Astrocyte of the spinal cord (primary cell): Measurements from ENCODE around the gene GRID1.

ENCODE experiments used
- DNase-seq: peaks from one replicate; pipeline ENCODE4 v3.0.0; 2011; ENCODE audit warnings: low read depth, low spot score
- H3K4me3 ChIP-seq: 2 replicates; pipeline ENCODE4 v1.5.1; 2011; ENCODE audit warnings: low read depth, mild to moderate bottlenecking, low read length, moderate library complexity
- in situ Hi-C: cut with HindIII; loops from 2 replicates; pipeline ENCODE4 v1.10.0; 2017; ENCODE audit warnings: low sequenced_read_pairs
- TF ChIP-seq, protein P1 (sequence below): IDR thresholded peaks from 2 replicates; pipeline ENCODE4 v1.5.1; 2012; ENCODE audit warnings: low read depth, mild to moderate bottlenecking, low read length, inconsistent platforms

Gene GRID1

GRCh38 chr10:85927952-85928665 lies 438.5 kb downstream of the GRID1 start:
- in situ Hi-C loops: no loop called here
- H3K4me3 ChIP-seq: no peak overlapping the region
- no peak for DNase-seq
- TF ChIP-seq, protein P1, sequence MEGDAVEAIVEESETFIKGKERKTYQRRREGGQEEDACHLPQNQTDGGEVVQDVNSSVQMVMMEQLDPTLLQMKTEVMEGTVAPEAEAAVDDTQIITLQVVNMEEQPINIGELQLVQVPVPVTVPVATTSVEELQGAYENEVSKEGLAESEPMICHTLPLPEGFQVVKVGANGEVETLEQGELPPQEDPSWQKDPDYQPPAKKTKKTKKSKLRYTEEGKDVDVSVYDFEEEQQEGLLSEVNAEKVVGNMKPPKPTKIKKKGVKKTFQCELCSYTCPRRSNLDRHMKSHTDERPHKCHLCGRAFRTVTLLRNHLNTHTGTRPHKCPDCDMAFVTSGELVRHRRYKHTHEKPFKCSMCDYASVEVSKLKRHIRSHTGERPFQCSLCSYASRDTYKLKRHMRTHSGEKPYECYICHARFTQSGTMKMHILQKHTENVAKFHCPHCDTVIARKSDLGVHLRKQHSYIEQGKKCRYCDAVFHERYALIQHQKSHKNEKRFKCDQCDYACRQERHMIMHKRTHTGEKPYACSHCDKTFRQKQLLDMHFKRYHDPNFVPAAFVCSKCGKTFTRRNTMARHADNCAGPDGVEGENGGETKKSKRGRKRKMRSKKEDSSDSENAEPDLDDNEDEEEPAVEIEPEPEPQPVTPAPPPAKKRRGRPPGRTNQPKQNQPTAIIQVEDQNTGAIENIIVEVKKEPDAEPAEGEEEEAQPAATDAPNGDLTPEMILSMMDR: no peak

DNA sequence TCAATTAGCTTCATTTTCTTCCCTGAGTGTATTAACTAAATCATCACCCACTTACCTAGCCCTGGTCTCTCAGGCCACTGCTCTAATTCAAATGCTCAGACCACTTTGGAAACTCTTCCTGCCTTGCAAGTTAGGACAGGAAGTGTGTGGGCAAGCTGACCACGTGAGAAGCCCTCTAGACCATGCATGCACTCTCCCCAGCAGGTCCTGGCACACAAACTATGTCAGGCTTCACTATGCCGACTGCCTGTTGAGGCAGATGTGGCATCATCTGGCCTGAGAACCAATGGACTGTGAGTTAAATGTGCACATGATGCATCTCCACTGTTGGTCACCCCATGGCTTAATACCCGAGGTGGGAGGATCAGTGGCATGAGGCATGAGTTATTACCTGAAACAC lies 439.6 kb downstream of the GRID1 start:
- in situ Hi-C loops: no loop called here
- no peak overlapping the region for H3K4me3 ChIP-seq

GRCh38 chr10:85926136-85926535 lies 440.5 kb downstream of the GRID1 start:
- no peak overlapping the region for H3K4me3 ChIP-seq
- in situ Hi-C loops: no loop called here
- TF ChIP-seq, protein P1: no peak
- no peak for DNase-seq

More for the DNA sequence above, 439.6 kb downstream of the GRID1 start:
- TF ChIP-seq, protein P1: no peak
- no peak for DNase-seq

- in situ Hi-C loops: no loop called here
- DNase-seq: no peak
- TF ChIP-seq, protein P1: no peak
- no peak overlapping the region for H3K4me3 ChIP-seq
Observed at GRCh38 chr10:85925201-85925750, 441.3 kb downstream of the GRID1 start.

DNA sequence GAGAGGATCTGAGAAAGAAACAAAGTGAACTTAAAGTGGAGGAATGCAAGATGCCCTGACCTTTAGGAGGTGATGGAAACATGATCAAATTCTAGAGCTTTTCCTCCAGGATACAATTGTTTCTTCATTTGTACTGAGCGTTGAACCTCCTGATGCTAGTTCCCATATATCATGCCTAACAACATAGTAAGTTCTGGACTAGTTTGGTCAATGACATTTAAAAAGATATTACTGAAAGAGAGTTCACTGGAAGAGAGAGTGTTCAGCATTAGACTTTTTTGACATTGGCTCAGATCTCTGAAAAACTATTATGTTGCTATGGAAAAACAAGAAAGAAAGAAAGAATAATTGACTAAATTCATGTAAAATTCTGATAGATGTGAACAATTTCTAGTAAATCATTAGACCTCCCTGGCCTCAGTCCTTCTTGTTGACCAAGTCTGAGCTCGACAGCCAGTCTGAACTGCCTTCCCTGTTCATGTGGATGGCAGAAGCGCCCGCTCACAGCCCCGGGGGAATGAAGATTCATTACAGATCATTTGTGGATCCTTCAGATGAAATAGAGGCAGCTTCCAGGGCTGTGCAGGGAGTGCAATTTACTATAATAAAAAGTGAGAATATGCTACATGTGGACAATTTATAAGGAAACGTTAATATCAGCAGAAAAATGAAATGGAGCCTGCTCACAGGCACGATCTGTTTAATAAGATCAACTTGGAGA lies 442.1 kb downstream of the GRID1 start:
- H3K4me3 ChIP-seq: no peak overlapping the region
- in situ Hi-C loops: no loop called here
- TF ChIP-seq, protein P1: no peak
- no peak for DNase-seq

DNA sequence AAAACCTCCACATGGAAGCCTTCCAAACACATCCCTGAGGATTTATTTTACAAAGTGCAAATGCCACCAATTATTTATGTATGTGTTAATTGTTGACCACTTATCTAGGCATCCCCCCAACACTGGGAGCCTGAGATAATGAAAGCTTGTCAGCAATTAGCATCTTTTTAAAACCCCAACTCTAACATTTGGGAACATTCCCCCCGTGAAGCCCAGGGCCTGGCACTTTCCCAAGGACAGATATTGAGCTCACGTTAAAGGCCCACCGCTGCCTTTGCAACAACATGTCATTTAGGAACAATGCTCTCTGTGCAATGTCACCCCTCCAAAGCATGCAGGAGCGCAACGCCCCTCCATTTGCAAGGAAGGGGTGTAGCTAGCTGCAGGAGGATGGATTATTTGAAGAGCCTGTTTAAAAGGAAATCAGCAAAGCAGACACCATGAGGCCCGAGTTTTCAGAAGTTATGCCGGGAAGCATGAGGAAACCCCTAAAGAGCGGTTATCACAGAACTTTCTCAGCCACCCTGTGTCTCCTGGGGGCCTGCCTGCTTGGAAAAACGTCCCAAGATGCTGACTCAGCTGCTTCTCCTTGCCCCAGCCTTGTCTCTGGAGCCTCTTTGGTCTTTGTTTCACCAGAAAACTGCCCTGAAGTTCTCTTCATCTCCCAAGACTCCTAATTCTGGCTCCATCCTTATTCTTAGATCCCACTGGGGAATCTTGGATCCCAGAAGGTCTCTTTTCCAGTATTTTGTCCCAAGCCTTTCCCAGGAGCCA lies 444.1 kb downstream of the GRID1 start:
- DNase-seq: no peak
- H3K4me3 ChIP-seq: no peak overlapping the region
- TF ChIP-seq, protein P1: no peak
- in situ Hi-C loops: no loop called here
